MM.1S (cell line): Measurements from ENCODE around the gene PLXNA4.

Experiments
- EZH2phosphoT487 ChIP-seq: fragments of 300-600 bp; sonication (generic); IDR thresholded peaks from 2 replicates; pipeline ENCODE4 v1.6.1; 2018; ENCODE audit warnings: antibody characterized with exemption, low read length
- TF ChIP-seq, protein P1 (sequence below): fragments of 300-600 bp; sonication (generic); IDR thresholded peaks from 2 replicates; pipeline ENCODE4 v1.5.1; 2016; ENCODE audit warnings: antibody characterized with exemption, low read length, mixed read lengths

DNA sequence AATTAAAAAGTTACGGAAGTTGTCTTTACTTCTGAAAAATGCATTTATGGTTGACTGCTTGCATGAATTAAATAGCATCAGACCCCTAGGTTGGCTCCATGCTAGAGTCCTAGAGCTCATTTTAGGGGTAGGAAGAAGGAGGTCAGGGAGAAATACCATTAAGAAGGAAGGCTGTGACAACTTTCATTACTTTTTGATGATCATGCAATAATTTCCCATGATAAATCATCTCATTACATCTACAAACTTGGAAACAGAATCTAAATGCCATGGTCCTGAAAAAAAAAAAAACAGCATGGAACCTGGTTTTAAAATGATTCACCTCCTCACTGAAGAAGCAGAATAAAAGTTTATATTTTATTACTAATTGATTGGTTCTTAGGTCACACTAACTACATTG lies 20.3 kb upstream of the PLXNA4 start:
- TF ChIP-seq, protein P1, sequence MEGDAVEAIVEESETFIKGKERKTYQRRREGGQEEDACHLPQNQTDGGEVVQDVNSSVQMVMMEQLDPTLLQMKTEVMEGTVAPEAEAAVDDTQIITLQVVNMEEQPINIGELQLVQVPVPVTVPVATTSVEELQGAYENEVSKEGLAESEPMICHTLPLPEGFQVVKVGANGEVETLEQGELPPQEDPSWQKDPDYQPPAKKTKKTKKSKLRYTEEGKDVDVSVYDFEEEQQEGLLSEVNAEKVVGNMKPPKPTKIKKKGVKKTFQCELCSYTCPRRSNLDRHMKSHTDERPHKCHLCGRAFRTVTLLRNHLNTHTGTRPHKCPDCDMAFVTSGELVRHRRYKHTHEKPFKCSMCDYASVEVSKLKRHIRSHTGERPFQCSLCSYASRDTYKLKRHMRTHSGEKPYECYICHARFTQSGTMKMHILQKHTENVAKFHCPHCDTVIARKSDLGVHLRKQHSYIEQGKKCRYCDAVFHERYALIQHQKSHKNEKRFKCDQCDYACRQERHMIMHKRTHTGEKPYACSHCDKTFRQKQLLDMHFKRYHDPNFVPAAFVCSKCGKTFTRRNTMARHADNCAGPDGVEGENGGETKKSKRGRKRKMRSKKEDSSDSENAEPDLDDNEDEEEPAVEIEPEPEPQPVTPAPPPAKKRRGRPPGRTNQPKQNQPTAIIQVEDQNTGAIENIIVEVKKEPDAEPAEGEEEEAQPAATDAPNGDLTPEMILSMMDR = no peak
- no peak for TF ChIP-seq EZH2phosphoT487
